ENCODE measurements around the gene CBL. TPM values are rescaled to one million over a fixed set of nuclear protein-coding genes. Genes with fewer than 3 reads are reported as not detected.

Gene CBL
- total and polyA plus RNA-seq, 10 of the 15 experiments (the other 5 are each of a cell fraction or from before 2014, with no cell fraction given) = 3.9 to 27.1 (median 9.5) TPM

- under 1% methylated on average over 45 of the region's 74 CpGs for WGBS (ENCODE audit: insufficient coverage, insufficient replicate concordance, low lambda C conversion rate, missing lambda C conversion rate)
- RAD21 ChIA-PET (ENCODE audit: unreplicated experiment) = interaction anchor here (1.0 to 2.1 kb wide), 3 partner anchors 21 to 249 kb away, joined by 3 to 4 read pairs (median 4); partner anchors contain the start of gene VPS11
- TF ChIP-seq BHLHE40 (IDR thresholded peaks at IDR 0.05; ENCODE audit: borderline replicate concordance in 1 of 2, low read depth in 2 of 2, low read length in 1 of 2) (peak in 1 of 2 experiments; percentile 37; a peak in 1 of 4 replicates), ZBED1 (IDR thresholded peaks at IDR 0.05; ENCODE audit: borderline replicate concordance) (no peak), KLF5 (IDR thresholded peaks at IDR 0.05; ENCODE audit: partially characterized antibody) (no peak), SUZ12 (IDR thresholded peaks at IDR 0.05; ENCODE audit: unreplicated experiment) (peak; percentile 67), HDAC6 (IDR thresholded peaks at IDR 0.05; ENCODE audit: unreplicated experiment) (peak; percentile 43), MYB (IDR thresholded peaks at IDR 0.05; ENCODE audit: borderline replicate concordance, low read depth, low read length) (no peak), POLR2A (IDR thresholded peaks at IDR 0.05; ENCODE audit: low read depth, low read length) (peak; percentile 24; the same call in 1 of the 2 replicates), ZSCAN29 (IDR thresholded peaks at IDR 0.05) (no peak)
- no peaks in the 10 kb centered on the region for H3K36me3 ChIP-seq (ENCODE audit: control insufficient read depth in 2 of 2, insufficient read depth in 2 of 2, low read length in 1 of 2)
- no peak for DNase-seq (ENCODE audit: low read depth, low spot score)
- FAIRE-seq = no peak
- peak within 1 kb of the TSS; percentile 61 for H2AFZ ChIP-seq (ENCODE audit: control insufficient read depth, low read depth, low read length)
- H3K27me3 ChIP-seq (replicated peaks in 1 of 2; ENCODE audit: control insufficient read depth in 2 of 2, insufficient read depth in 2 of 2, low read length in 1 of 2) = peaks cover 1 to 15% of the 10 kb centered on the region in 2 experiments; a peak in 3 of 4 replicates
- H3K4me1 ChIP-seq (ENCODE audit: control insufficient read depth, insufficient read depth, low read length) = peaks cover 39% of the 10 kb centered on the region
- POLR2A ChIA-PET = interaction anchor here (1.0 to 1.2 kb wide), 4 partner anchors 13 to 214 kb away, joined by 3 to 5 read pairs (median 4); partner anchors contain the start of gene RNF26
- ATAC-seq = peak; percentile 4; the same call in 2 of the 3 replicates
- in situ Hi-C loops (cut with MboI) (no loop called here), intact Hi-C loops (cut with micrococcal nuclease; ENCODE audit: unreplicated experiment) (no loop called here)
- no peaks in the 10 kb centered on the region for H3K79me2 ChIP-seq (ENCODE audit: control insufficient read depth, insufficient read depth, low read length)
- H3K4me2 ChIP-seq (ENCODE audit: control insufficient read depth, insufficient read depth) = peak within 1 kb of the TSS; percentile 87
- SMC1A ChIA-PET (ENCODE audit: uncharacterized antibody, unreplicated experiment) = interaction anchor here (1.0 to 3.5 kb wide), 3 partner anchors 9 to 34 kb away, joined by 3 to 14 read pairs (median 3); no protein-coding TSS in a partner anchor
- peak within 1 kb of the TSS; percentile 57; the same call in 1 of the 2 replicates for H3K4me3 ChIP-seq
- CTCF ChIA-PET = interaction anchor here (0.8 to 2.8 kb wide), 7 partner anchors 9 to 110 kb away, joined by 3 to 8 read pairs (median 4); no protein-coding TSS in a partner anchor
- no peak within 1 kb of the TSS for H3K9ac ChIP-seq (ENCODE audit: control insufficient read depth, insufficient read depth, low read length)
- BruUV-seq (replicated peaks) = no TSS peak
- H3K9me3 ChIP-seq (replicated peaks; ENCODE audit: control insufficient read depth, insufficient read depth, low read length) = no peaks in the 10 kb centered on the region
- no peaks in the 10 kb centered on the region for H4K20me1 ChIP-seq (ENCODE audit: control insufficient read depth, insufficient read depth)
- no peak within 1 kb of the TSS for H3K27ac ChIP-seq (ENCODE audit: control insufficient read depth, insufficient read depth)
Observed at GRCh38 chr11:119316729-119317591, 110.8 kb downstream of the CBL start, which contains the start of gene MCAM. MCAM (minus strand) TSS chr11:119317130; CDS start chr11:119317101, 29 bp downstream.

Data from GM12878 (cell line).